GDM1 (cell line): ENCODE data around the gene NCKAP5.

Experiments used
- DNase-seq: peaks from one replicate; lab custom pipeline; 2025; lab: John Stamatoyannopoulos, UW

Gene NCKAP5

DNA sequence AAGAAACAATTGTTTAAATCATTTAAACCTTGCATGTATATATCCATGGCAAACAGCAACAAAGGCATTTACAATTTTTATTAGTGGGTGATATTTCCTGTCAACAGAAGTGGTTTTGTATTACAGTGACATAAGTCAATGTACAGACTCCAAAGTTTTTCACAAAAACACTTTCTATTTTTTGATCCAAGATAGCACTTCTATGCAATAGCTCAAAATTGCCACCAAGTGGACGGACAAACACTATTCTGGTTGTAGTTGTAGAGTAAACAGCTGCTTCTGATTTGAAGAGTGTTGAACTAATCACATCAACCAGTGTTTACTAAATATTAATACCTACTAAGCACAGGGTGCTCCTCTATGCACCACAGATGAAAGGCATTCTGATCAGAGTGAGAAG, 421.4 kb downstream of the NCKAP5 start:
- no peak for DNase-seq

DNA sequence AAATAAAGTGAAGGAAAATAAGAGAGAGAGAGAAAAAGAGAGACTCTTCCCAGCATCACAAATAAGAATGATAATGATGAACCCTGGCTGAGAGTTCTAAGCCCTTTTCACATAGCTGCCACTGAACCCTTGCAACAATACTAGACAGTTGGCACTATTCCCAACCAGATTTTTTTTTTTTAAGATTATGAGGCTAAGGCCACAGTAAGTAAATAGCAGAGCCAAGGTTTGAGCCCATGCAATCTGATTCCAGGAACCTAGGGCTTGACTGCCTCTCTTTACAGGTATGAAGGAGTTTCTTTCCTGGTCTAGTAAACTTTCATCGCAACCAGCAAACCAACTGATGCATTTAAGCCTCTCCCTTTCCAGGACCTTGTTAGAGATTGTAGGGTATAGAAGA, 424.6 kb downstream of the NCKAP5 start:
- no peak for DNase-seq

DNA sequence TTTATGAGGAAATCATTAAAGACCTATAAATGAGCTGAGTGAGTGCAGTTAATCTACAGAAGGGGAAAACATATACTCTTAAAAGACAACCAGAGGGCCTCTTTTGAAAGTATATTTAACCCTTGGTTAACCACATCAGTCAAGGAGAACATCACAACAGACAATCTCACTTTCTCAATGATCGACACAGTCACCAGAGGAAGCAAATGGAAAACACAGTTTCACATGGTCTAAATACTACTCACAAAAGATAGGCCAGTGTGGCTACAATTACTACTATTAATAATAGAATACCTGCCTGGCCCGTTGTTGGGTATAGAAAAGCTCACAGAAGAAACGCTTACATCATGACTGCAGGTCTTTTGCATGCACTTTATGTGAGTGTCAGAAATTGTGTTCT, 426.2 kb downstream of the NCKAP5 start:
- DNase-seq = no peak

GRCh38 chr2:133140620-133141019, 427.6 kb downstream of the NCKAP5 start:
- DNase-seq = no peak

GRCh38 chr2:133139847-133140533, 428.3 kb downstream of the NCKAP5 start:
- no peak for DNase-seq

- DNase-seq = no peak
Observed at GRCh38 chr2:133138693-133139092, 429.6 kb downstream of the NCKAP5 start.

- DNase-seq = no peak
Observed at GRCh38 chr2:133135035-133135654, 433.1 kb downstream of the NCKAP5 start.

DNA sequence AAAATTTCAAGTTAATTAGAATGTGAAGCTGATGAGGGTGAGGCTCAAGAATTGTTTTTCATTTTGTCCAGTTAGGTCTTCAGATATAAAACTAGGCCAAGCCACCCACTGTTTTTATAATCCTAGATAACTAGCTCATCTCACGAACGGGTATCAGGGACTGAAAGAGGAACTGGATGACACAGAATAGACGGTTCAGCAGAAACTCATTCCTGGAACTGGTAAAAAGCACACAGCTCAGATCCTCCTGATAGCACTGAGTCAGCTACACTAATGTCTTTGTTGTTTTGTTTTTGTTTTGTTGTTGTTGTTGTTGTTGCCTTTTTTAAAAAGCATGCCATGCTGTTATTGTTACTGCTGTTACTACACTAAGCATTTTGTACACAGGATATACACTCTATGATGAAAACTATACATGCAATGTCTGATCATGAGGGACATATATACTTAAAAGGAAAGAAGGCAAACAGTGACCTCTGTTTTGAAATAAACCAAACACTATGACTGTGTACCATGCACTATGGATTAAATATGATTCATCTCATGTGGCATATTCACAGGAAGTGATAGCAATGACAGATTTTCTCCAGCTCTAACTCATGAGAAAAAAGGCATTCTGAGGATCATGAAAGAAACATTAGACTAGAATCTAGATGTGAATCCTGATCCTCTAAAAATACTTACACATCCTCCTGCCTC, 437.6 kb downstream of the NCKAP5 start:
- DNase-seq = no peak

DNA sequence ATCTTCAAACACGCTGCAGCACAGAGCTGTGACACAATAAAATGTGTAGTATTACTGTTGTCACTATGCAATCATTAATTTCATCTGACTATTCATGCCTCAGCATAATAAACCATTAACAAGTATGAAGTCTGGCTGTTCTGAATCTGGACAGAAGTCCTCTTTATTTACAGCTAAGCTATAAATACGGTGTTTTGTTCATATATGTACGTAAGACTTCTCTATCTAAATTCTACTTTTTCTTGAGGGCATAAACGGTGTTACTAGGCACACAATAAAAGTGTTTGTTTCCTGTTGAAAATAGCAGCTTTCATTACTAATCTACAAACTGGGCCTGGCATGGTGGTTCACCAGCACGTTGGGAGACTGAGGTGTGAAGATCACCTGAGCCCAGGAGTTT, 443.8 kb downstream of the NCKAP5 start:
- DNase-seq = no peak

DNA sequence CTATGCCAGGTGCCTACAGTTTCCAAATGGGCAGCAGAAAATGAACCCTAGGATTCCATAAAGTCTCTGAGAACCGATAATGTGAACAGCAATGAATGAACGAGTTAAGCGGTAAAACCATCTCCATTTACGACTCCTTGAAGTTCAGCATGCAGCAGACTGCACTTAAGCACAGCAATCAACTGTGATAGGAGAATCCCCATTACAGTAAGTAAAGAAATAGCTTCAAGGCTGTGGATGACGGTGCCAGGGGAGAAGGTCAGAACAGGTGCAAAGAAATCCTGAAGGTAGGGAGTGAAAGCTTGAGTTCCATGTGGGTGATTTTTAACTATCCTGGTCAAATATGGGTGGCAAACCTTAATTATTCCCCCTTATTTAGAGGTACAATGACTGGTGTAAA, 444.4 kb downstream of the NCKAP5 start:
- DNase-seq = no peak

GRCh38 chr2:133123393-133123792, 444.9 kb downstream of the NCKAP5 start:
- no peak for DNase-seq

- no peak for DNase-seq
Observed at GRCh38 chr2:133122529-133122928, 445.7 kb downstream of the NCKAP5 start.

- no peak for DNase-seq
Observed at GRCh38 chr2:133120310-133120709, 448.0 kb downstream of the NCKAP5 start.

GRCh38 chr2:133110201-133110600, 458.1 kb downstream of the NCKAP5 start:
- DNase-seq = no peak

- DNase-seq = no peak
Observed at GRCh38 chr2:133109772-133110171, 458.5 kb downstream of the NCKAP5 start.

DNA sequence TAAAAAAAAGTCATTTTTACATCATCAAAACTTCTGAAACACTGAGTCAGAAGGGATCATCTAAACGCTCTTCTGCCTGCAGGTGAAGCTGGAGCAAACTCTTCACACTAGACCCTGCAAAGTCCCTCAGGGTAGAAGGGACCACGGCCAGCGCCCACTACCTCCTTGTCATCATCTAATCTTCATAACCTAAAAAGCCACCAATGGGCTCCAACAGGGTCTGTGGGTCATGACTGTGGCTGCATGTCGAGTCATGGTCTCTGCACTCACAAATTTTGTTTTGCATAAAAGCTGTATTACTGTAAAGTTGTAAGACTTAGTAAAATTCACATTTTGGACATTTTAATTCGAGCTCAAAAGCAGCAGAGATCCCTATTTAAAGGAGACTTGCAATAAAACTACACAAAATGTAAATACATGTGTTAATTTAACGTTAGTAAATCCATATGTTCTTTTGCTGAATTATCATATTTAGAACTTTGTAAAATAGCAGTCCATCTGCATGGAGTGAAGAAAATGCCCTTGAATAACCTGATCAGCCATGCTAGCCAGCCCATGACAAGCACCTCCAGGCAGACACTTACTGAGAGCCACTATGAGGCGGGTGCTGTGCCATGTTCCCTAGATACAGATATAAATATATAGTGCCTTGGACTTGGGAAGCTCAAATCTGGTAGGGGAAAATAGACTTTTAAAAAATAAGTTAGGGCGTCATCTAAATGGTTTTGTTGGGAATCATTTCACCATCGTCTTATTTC, 461.0 kb downstream of the NCKAP5 start:
- no peak for DNase-seq

DNA sequence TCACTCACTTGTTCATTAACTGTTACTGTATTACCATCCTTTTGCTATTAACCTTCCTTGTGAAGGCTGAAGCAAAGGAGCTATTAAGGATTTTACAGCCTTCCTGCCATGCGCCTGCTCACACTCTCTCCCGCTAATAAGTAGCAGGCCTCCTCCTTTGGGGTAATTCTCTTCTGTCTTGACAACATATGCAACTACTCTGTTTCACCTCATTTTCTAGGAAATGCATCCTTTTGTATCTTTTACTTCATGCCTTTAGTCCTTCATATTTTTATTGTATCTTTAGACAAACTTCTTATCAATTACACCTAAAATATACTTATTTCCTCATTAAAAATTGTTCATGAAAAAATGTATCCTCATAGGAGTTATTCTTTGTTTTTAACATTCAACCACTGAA, 463.4 kb downstream of the NCKAP5 start:
- DNase-seq = no peak

DNA sequence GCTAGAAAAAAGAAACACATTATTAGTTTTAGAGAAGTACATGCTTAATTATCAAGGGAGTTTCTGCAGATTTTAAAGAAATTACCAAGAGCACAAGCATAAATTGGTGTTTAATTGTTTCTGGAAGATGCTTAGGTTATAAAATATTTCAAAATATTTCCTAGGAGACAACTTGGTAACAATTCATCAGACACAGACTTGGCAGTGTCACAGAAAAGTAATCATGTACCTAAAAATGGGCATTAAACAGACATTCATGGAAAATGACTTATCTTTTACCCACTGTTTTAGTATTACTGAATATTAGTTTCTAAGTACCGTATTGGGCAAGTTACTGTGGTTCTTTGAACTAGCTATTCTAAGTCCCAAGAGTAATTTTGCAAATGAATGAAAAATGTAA, 469.5 kb downstream of the NCKAP5 start:
- no peak for DNase-seq

GRCh38 chr2:133097666-133098065, 470.6 kb downstream of the NCKAP5 start:
- DNase-seq = no peak

DNA sequence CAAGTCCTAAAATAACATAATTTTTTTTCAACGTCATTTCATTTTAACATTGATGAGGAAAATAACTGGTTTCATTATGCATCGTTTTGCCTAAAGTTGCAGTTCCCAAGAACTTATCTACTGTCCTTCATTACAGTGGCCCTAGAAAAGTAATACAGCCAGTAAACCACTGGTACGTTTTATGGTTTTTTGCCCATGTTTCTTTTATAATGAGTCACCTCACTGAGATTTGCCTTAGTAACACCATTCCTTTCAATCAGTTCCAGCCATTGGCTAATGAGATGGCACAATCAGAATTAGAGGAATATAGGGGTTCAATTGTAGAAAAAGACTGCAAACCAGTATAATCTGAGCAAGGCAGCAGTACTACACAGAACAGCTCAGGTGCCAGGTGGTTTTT, 475.7 kb downstream of the NCKAP5 start:
- DNase-seq = no peak

GRCh38 chr2:133090358-133090757, 477.9 kb downstream of the NCKAP5 start:
- DNase-seq = no peak

GRCh38 chr2:133086176-133086575, 482.1 kb downstream of the NCKAP5 start:
- DNase-seq = no peak

GRCh38 chr2:133085646-133086045, 482.6 kb downstream of the NCKAP5 start:
- DNase-seq = no peak
